Suprapubic skin (tissue), 3 donors: ENCODE measurements around the gene TRIM63.

Source experiments
- CTCF ChIP-seq, 2 donors: fragments of 200-600 bp in 1 of 2; fragments of 450-650 bp in 1 of 2; sonication (generic) in 1 of 2; IDR thresholded peaks; one replicate each; pipeline ENCODE4 v1.5.1; 2016 to 2019; ENCODE audit warnings: antibody characterized with exemption in 2 of 2, mild to moderate bottlenecking in 1 of 2, moderate library complexity in 1 of 2
- EP300 ChIP-seq: sonication (generic); formaldehyde crosslinking; IDR thresholded peaks from one replicate; pipeline ENCODE4 v1.6.1; 2017; ENCODE audit warnings: antibody characterized with exemption
- POLR2A ChIP-seq, 2 donors: fragments of 450-650 bp; IDR thresholded peaks; one replicate each; pipeline ENCODE4 v1.6.1; 2017; ENCODE audit warnings: antibody characterized with exemption in 2 of 2, mild to moderate bottlenecking in 2 of 2, moderate library complexity in 2 of 2

GRCh38 chr1:26079960-26080814, 12.8 kb upstream of the TRIM63 start:
- TF ChIP-seq CTCF (IDR thresholded peaks at IDR 0.05), result no peak
- TF ChIP-seq POLR2A (IDR thresholded peaks at IDR 0.05), result no peak
- no peak for TF ChIP-seq EP300
